ENCODE results near the gene BTBD9. TPM values are rescaled to one million over a fixed set of nuclear protein-coding genes. Genes with fewer than 3 reads are reported as not detected.

The BTBD9 gene
- total RNA-seq, 6 experiments from 2014 or later: 4.5 to 7.5 (median 5.7) TPM

DNA sequence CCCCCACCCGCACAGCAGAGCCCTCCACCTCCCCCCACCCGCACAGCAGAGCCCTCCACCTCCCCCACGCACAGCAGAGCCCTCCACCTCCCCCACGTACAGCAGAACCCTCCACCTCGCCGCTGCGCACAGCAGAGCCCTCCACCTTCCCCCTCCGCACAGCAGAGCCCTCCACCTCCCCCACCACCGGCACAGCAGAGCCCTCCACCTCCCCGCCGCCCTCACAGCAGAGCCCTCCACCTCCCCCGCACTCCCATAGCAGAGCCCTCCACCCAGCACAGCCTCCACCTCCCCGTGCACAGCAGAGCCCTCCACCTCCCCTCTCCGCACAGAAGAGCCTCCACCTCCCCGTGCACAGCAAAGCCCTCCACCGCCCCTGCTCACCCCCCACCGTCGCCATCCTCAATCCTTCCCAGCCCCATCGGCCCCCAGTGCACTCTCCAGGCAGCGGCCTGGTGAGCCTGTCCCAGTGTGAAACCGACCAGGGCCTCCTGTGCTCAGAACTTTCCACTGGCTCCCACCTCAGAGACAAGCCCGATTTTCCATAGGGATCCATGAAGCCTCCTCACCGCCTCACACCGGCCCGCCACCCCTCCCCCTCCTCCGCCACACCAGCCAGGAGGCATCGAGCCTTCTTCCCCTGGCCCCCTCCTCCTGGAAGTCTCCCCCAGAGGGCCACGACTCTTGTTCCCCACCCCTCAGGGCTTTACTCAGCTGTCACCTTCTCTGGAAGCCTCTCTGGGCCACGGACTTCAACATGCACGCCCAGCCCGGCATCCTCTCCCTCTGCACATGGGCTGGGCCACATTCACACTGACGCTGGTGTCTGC, 473.1 kb downstream of the BTBD9 start:
- DNase-seq (peak in 1 of 3 donors; percentile 35), ATAC-seq (no peak)
- TF ChIP-seq, protein P1, sequence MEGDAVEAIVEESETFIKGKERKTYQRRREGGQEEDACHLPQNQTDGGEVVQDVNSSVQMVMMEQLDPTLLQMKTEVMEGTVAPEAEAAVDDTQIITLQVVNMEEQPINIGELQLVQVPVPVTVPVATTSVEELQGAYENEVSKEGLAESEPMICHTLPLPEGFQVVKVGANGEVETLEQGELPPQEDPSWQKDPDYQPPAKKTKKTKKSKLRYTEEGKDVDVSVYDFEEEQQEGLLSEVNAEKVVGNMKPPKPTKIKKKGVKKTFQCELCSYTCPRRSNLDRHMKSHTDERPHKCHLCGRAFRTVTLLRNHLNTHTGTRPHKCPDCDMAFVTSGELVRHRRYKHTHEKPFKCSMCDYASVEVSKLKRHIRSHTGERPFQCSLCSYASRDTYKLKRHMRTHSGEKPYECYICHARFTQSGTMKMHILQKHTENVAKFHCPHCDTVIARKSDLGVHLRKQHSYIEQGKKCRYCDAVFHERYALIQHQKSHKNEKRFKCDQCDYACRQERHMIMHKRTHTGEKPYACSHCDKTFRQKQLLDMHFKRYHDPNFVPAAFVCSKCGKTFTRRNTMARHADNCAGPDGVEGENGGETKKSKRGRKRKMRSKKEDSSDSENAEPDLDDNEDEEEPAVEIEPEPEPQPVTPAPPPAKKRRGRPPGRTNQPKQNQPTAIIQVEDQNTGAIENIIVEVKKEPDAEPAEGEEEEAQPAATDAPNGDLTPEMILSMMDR (IDR thresholded peaks at IDR 0.05): no peak
- TF ChIP-seq POLR2A (IDR thresholded peaks at IDR 0.05): no peak
- intact Hi-C loops (cut with DNase I): no loop called here
- H3K4me1 ChIP-seq: peaks cover 0 to 35% (median 16%) of the 10 kb centered on the region in 4 donors
- WGBS (ENCODE audit: insufficient coverage, low coverage, low lambda C conversion rate, missing lambda C conversion rate): 80% methylated on average over 17 of the region's 32 CpGs
- H3K27me3 ChIP-seq: no peaks in the 10 kb centered on the region
- H3K4me3 ChIP-seq: no peak overlapping the region
- no peaks in the 10 kb centered on the region for H3K36me3 ChIP-seq
- no peak overlapping the region for H3K27ac ChIP-seq
- no peaks in the 10 kb centered on the region for H3K9me3 ChIP-seq

GRCh38 chr6:38164671-38165108, 475.0 kb downstream of the BTBD9 start:
- no peak for TF ChIP-seq POLR2A (IDR thresholded peaks at IDR 0.05)
- TF ChIP-seq, protein P1 (IDR thresholded peaks at IDR 0.05): no peak
- no peaks in the 10 kb centered on the region for H3K27me3 ChIP-seq
- ATAC-seq (no peak), DNase-seq (no peak)
- WGBS (ENCODE audit: insufficient coverage, low coverage, low lambda C conversion rate, missing lambda C conversion rate): 83% methylated on average over 7 of the region's 14 CpGs
- peaks cover 0 to 19% (median 9%) of the 10 kb centered on the region in 4 donors for H3K4me1 ChIP-seq
- no peaks in the 10 kb centered on the region for H3K36me3 ChIP-seq
- H3K9me3 ChIP-seq: no peaks in the 10 kb centered on the region
- no peak overlapping the region for H3K4me3 ChIP-seq
- intact Hi-C loops (cut with DNase I): no loop called here
- H3K27ac ChIP-seq: peak overlapping the region in 2 of 3 donors; percentile 81 to 85

DNA sequence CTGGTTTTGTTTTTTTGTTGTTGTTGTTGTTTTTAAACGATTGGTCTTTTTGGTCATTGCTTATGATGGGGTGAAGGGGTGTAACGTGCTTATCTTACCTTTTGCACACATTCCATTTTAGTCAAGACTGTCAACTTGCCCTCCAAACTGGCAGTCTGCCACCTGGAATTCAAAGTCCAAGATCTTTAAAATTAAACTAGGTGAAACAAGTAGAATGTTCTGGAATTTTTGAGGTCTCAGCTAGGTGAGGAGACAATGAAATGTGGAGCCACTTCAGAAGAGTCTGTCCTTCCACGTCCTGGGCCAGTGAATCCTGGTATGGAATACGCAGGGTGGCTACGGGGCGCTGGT, 475.6 kb downstream of the BTBD9 start:
- DNase-seq (peak in 1 of 3 donors; percentile 81), ATAC-seq (peak; percentile 57 to 73 (median 65))
- intact Hi-C loops (cut with DNase I): no loop called here
- Histone ChIP-seq H3K27me3 (no peaks in the 10 kb centered on the region), H3K9me3 (no peaks in the 10 kb centered on the region), H3K4me3 (no peak overlapping the region), H3K27ac (peak overlapping the region in 2 of 3 donors; percentile 81 to 85), H3K4me1 (peaks cover 0 to 19% (median 9%) of the 10 kb centered on the region in 4 donors), H3K36me3 (no peaks in the 10 kb centered on the region)
- 57% methylated on average over 6 of the region's 6 CpGs for WGBS (ENCODE audit: insufficient coverage, low coverage, low lambda C conversion rate, missing lambda C conversion rate)
- TF ChIP-seq POLR2A (IDR thresholded peaks at IDR 0.05): no peak
- TF ChIP-seq, protein P1 (IDR thresholded peaks at IDR 0.05): no peak

- Histone ChIP-seq H3K9me3 (no peaks in the 10 kb centered on the region), H3K27me3 (no peaks in the 10 kb centered on the region), H3K4me3 (no peak overlapping the region), H3K36me3 (no peaks in the 10 kb centered on the region), H3K4me1 (peaks cover 0 to 19% (median 9%) of the 10 kb centered on the region in 4 donors), H3K27ac (peak overlapping the region in 2 of 3 donors; percentile 81 to 85)
- intact Hi-C loops (cut with DNase I): no loop called here
- TF ChIP-seq, protein P1 (IDR thresholded peaks at IDR 0.05): no peak
- TF ChIP-seq POLR2A (IDR thresholded peaks at IDR 0.05): no peak
- DNase-seq (no peak), ATAC-seq (peak; percentile 60 to 68 (median 62))
- WGBS (ENCODE audit: insufficient coverage, low coverage, low lambda C conversion rate, missing lambda C conversion rate): 43% methylated on average over 16 of the region's 29 CpGs
Measured at GRCh38 chr6:38163186-38164130, 476.3 kb downstream of the BTBD9 start.
